H1 (cell line): ENCODE measurements around the gene CCDC137. TPM values are rescaled to one million over a fixed set of nuclear protein-coding genes. Genes with fewer than 3 reads are reported as not detected.

Experiments used
- CTCF ChIA-PET: fragments of 300-600 bp; sonication (Branson Sonifier 250); formaldehyde crosslinking; loops from one replicate; lab custom pipeline; 2021; ENCODE audit not compliant: partially characterized antibody; lab: Charles Lee
- POLR2A ChIA-PET: fragments of 300-600 bp; sonication (Branson Sonifier 250); formaldehyde crosslinking; loops from one replicate; lab custom pipeline; 2021; ENCODE audit warnings: inconsistent platforms; ENCODE audit not compliant: partially characterized antibody; lab: Charles Lee
- DNase-seq, 2 experiments: peaks; one replicate each; pipeline versions ENCODE4 v3.0.0 to v3.0.0-alpha.2; 2010 to 2022; ENCODE audit warnings: low spot score in 2 of 2, low read depth in 1 of 2, mixed read lengths in 1 of 2
- FAIRE-seq: peaks from 2 replicates; lab custom pipeline; 2011; peaks lifted over from hg19 to GRCh38; lab: Jason Lieb, UNC
- H2AFZ ChIP-seq: 2 replicates; pipeline ENCODE4 v1.8.1; 2012; ENCODE audit warnings: low read length, inconsistent platforms
- H2AK5ac ChIP-seq: 2 replicates; pipeline ENCODE4 v1.6.1; 2013; ENCODE audit warnings: low read depth, low read length
- H2BK120ac ChIP-seq: replicated peaks from 2 replicates; pipeline ENCODE3; 2013; ENCODE audit warnings: low read depth, low read length, inconsistent platforms
- H2BK12ac ChIP-seq: 2 replicates; pipeline ENCODE4 v1.6.1; 2013; ENCODE audit warnings: low read depth, low read length
- H2BK15ac ChIP-seq: 2 replicates; pipeline ENCODE4 v1.6.1; 2013; ENCODE audit warnings: low read length
- H2BK20ac ChIP-seq: 2 replicates; pipeline ENCODE4 v1.6.1; 2013; ENCODE audit warnings: low read length
- H2BK5ac ChIP-seq: 2 replicates; pipeline ENCODE4 v1.6.1; 2013; ENCODE audit warnings: low read depth, low read length
- H3K14ac ChIP-seq: 2 replicates; pipeline ENCODE4 v1.6.1; 2013; ENCODE audit warnings: inconsistent platforms; ENCODE audit not compliant: insufficient read length
- H3K18ac ChIP-seq: 2 replicates; pipeline ENCODE4 v1.6.1; 2013; ENCODE audit warnings: low read length; ENCODE audit errors: extremely low read depth
- H3K23ac ChIP-seq: 2 replicates; pipeline ENCODE4 v1.6.1; 2013; ENCODE audit warnings: inconsistent platforms; ENCODE audit not compliant: insufficient read length
- H3K23me2 ChIP-seq: 2 replicates; pipeline ENCODE4 v1.6.1; 2013; ENCODE audit warnings: low read depth, low read length
- H3K27ac ChIP-seq: 2 replicates; pipeline ENCODE4 v1.6.1; 2011; ENCODE audit warnings: low read depth, low read length, inconsistent platforms
- H3K27me3 ChIP-seq, 4 experiments: replicated peaks in 1 of 4; 1 replicate in 1 of 4; 2 replicates in 3 of 4; pipeline versions ENCODE4 v1.6.1 to v1.8.1; 2011 to 2013; ENCODE audit warnings: low read length in 3 of 4, mild to moderate bottlenecking in 3 of 4, inconsistent platforms in 2 of 4, mixed read lengths in 2 of 4, moderate library complexity in 1 of 4; ENCODE audit not compliant: control insufficient read depth in 3 of 4, insufficient read depth in 3 of 4; ENCODE audit errors: extremely low read depth in 1 of 4
- H3K36me3 ChIP-seq, 4 experiments: 2 replicates each; pipeline versions ENCODE4 v1.6.1 to v1.8.1; 2011 to 2013; ENCODE audit warnings: mild to moderate bottlenecking in 4 of 4, low read length in 3 of 4, moderate library complexity in 2 of 4, control low read depth in 1 of 4, inconsistent platforms in 1 of 4; ENCODE audit not compliant: insufficient read depth in 4 of 4, control insufficient read depth in 2 of 4
- H3K4ac ChIP-seq: replicated peaks from 2 replicates; pipeline ENCODE3; 2013; ENCODE audit warnings: low read length, low read depth, mixed read lengths, inconsistent platforms; ENCODE audit not compliant: insufficient read length
- H3K4me1 ChIP-seq, 4 experiments: replicated peaks in 1 of 4; 1 replicate in 1 of 4; 2 replicates in 3 of 4; pipeline versions ENCODE4 v1.6.1 to v1.8.1; 2011 to 2013; ENCODE audit warnings: low read length in 3 of 4, inconsistent platforms in 2 of 4, mixed read lengths in 1 of 4; ENCODE audit not compliant: insufficient read depth in 4 of 4, control insufficient read depth in 3 of 4
- H3K4me2 ChIP-seq, 2 experiments: 2 replicates each; pipeline versions ENCODE4 v1.6.1 to v1.8.1; 2011 to 2013; ENCODE audit warnings: low read depth in 2 of 2, low read length in 2 of 2, control low read depth in 1 of 2, inconsistent platforms in 1 of 2, mild to moderate bottlenecking in 1 of 2; ENCODE audit not compliant: insufficient read depth in 1 of 2
- H3K4me3 ChIP-seq, 4 experiments: fragments of 200-600, 300-600 bp in 1 of 4; sonication (generic), shearing (Covaris generic), sonication (Bioruptor Twin) in 1 of 4; 2 replicates each; pipeline versions ENCODE4 v1.5.1 to v1.8.1; 2011 to 2016; ENCODE audit warnings: low read length in 4 of 4, low read depth in 3 of 4, control low read depth in 2 of 4, inconsistent platforms in 2 of 4, mild to moderate bottlenecking in 2 of 4, mixed read lengths in 1 of 4, moderate library complexity in 1 of 4; ENCODE audit not compliant: insufficient read depth in 2 of 4; ENCODE audit errors: extremely low read depth in 1 of 4
- H3K56ac ChIP-seq: replicated peaks from 2 replicates; pipeline ENCODE3; 2013; ENCODE audit warnings: low read depth, mild to moderate bottlenecking, mixed read lengths, low read length, inconsistent platforms; ENCODE audit not compliant: insufficient read length
- H3K79me1 ChIP-seq: 2 replicates; pipeline ENCODE4 v1.6.1; 2013; ENCODE audit warnings: low read depth, low read length, control low read depth
- H3K79me2 ChIP-seq, 2 experiments: 2 replicates each; pipeline versions ENCODE4 v1.6.1 to v1.8.1; 2012 to 2013; ENCODE audit warnings: low read length in 2 of 2, mild to moderate bottlenecking in 2 of 2, inconsistent platforms in 1 of 2; ENCODE audit not compliant: insufficient read depth in 2 of 2, control insufficient read depth in 1 of 2
- H3K9ac ChIP-seq, 4 experiments: replicated peaks in 1 of 4; 1 replicate in 1 of 4; 2 replicates in 3 of 4; pipeline versions ENCODE4 v1.6.1 to v1.8.1; 2011 to 2013; ENCODE audit warnings: low read depth in 3 of 4, low read length in 3 of 4, control low read depth in 2 of 4, mild to moderate bottlenecking in 2 of 4, moderate library complexity in 2 of 4, inconsistent platforms in 1 of 4; ENCODE audit errors: extremely low read depth in 1 of 4
- H3K9me3 ChIP-seq, 2 experiments: 2 replicates each; pipeline versions ENCODE4 v1.6.1 to v1.8.1; 2012 to 2013; ENCODE audit warnings: mild to moderate bottlenecking in 2 of 2, moderate library complexity in 2 of 2, control low read depth in 1 of 2, inconsistent platforms in 1 of 2, low read depth in 1 of 2, low read length in 1 of 2, mixed read lengths in 1 of 2; ENCODE audit not compliant: insufficient read depth in 2 of 2
- H4K20me1 ChIP-seq, 2 experiments: replicated peaks in 1 of 2; 2 replicates each; pipeline versions ENCODE3 to v1.8.1; 2011 to 2013; ENCODE audit warnings: inconsistent platforms in 2 of 2, low read length in 2 of 2, mild to moderate bottlenecking in 1 of 2; ENCODE audit not compliant: insufficient read depth in 2 of 2, control insufficient read depth in 1 of 2
- H4K5ac ChIP-seq: 2 replicates; pipeline ENCODE4 v1.6.1; 2013; ENCODE audit warnings: low read length, low read depth, mixed read lengths, inconsistent platforms; ENCODE audit not compliant: insufficient read length
- H4K8ac ChIP-seq: 2 replicates; pipeline ENCODE4 v1.8.0; 2013; ENCODE audit warnings: mild to moderate bottlenecking, moderate library complexity, low read length, inconsistent platforms; ENCODE audit not compliant: insufficient read depth; ENCODE audit errors: extremely low read depth
- H4K91ac ChIP-seq: replicated peaks from 2 replicates; pipeline ENCODE3; 2013; ENCODE audit warnings: low read length, mixed read lengths, inconsistent platforms; ENCODE audit not compliant: insufficient read length
- CBX8 ChIP-seq: fragments of 300-800, 300-1000 bp; sonication (generic); IDR thresholded peaks from 2 replicates; pipeline ENCODE4 v1.7.1; 2016; ENCODE audit warnings: low read depth, low read length, borderline replicate concordance
- CEBPB ChIP-seq: IDR thresholded peaks from 2 replicates; pipeline ENCODE4 v1.6.1; 2012; ENCODE audit warnings: low read depth, low read length
- CREB1 ChIP-seq: IDR thresholded peaks from 2 replicates; pipeline ENCODE4 v1.6.1; 2012; ENCODE audit warnings: inconsistent platforms
- HDAC2 ChIP-seq, 2 experiments: fragments of 300-600 bp in 1 of 2; sonication (generic) in 1 of 2; IDR thresholded peaks; 2 replicates each; pipeline ENCODE4 v1.6.1; 2011 to 2012; ENCODE audit warnings: low read depth in 2 of 2, low read length in 2 of 2, mild to moderate bottlenecking in 2 of 2, moderate library complexity in 2 of 2, borderline replicate concordance in 1 of 2, inconsistent platforms in 1 of 2
- KDM1A ChIP-seq: fragments of 200-600, 300-600 bp; sonication (generic); IDR thresholded peaks from 2 replicates; pipeline ENCODE4 v1.7.1; 2016; ENCODE audit warnings: mild to moderate bottlenecking, low read length, borderline replicate concordance
- MAFK ChIP-seq: IDR thresholded peaks from 2 replicates; pipeline ENCODE4 v1.6.1; 2012; ENCODE audit warnings: low read depth, mild to moderate bottlenecking, improper control_type of control experiment, low read length
- POLR2A ChIP-seq, 2 experiments: IDR thresholded peaks; 1 replicate in 1 of 2; 2 replicates in 1 of 2; pipeline ENCODE4 v1.6.1; 2011; ENCODE audit warnings: low read depth in 2 of 2, low read length in 2 of 2, mild to moderate bottlenecking in 2 of 2; ENCODE audit errors: control extremely low read depth in 1 of 2
- SUZ12 ChIP-seq: fragments of 200-600 bp; sonication (generic); IDR thresholded peaks from 2 replicates; pipeline ENCODE4 v1.6.1; 2012; ENCODE audit warnings: mild to moderate bottlenecking, inconsistent platforms, low read length, moderate library complexity, mixed read lengths
- TAF7 ChIP-seq: optimal IDR thresholded peaks from 2 replicates; pipeline ENCODE3; 2011; ENCODE audit warnings: low read depth, mild to moderate bottlenecking, inconsistent platforms, low read length, moderate library complexity, borderline replicate concordance
- TEAD4 ChIP-seq: IDR thresholded peaks from 2 replicates; pipeline ENCODE4 v1.6.1; 2012; ENCODE audit warnings: low read depth, low read length, inconsistent platforms, mixed read lengths
- WGBS, 2 experiments: shearing (Covaris generic) in 1 of 2; methylation state at CpG; one replicate each; pipeline versions ENCODE4 v1.1.6 to v1.1.7; 2013 to 2015; ENCODE audit warnings: low lambda C conversion rate in 2 of 2, mixed read lengths in 2 of 2, inconsistent platforms in 1 of 2, low coverage in 1 of 2, missing lambda C conversion rate in 1 of 2; ENCODE audit not compliant: insufficient replicate concordance in 2 of 2, insufficient coverage in 1 of 2, insufficient read length in 1 of 2; ENCODE audit errors: extremely low coverage in 1 of 2, missing lambda C conversion rate in 1 of 2; 5-methylcytosine and 5-hydroxymethylcytosine counted together
- polyA plus RNA-seq, 7 experiments: library from polyadenylated mRNA; depleted of rRNA in 3 of 7; stranded (reverse) in 5 of 7; unstranded in 2 of 7; fragments of >200 nt in 5 of 7; fragments of 200-250 nt in 2 of 7; gene quantifications; 1 replicate in 5 of 7; 2 replicates in 1 of 7; 4 replicates in 1 of 7; pipeline versions ENCODE4 v1.2.1 to v1.2.3, GENCODE V29; 2011 to 2013; ENCODE audit warnings: missing spikeins in 2 of 7, mixed read lengths in 2 of 7
- total RNA-seq: library from RNA; stranded (reverse); fragmentation: NEBNext Ultra II Directional; extraction: Animal tissue kit (Norgen Biotek cat#: 25700); gene quantifications from 2 replicates; pipeline ENCODE4 v1.2.1, GENCODE V29; 2021

The CCDC137 gene
- total and polyA plus RNA-seq, 2 of the 8 experiments (the other 6 are each of a cell fraction or from before 2014, with no cell fraction given): 17.6 to 38.6 TPM

- H2BK15ac ChIP-seq: no peak overlapping the region
- CTCF ChIA-PET: interaction anchor here (1.6 to 2.5 kb wide), 2 partner anchors 9 to 105 kb away, joined by 4 to 13 read pairs; no protein-coding TSS in a partner anchor
- DNase-seq: no peak
- H4K20me1 ChIP-seq: peaks cover 3 to 10% of the 10 kb centered on the region in 2 experiments
- peaks cover 0 to 16% (median 9%) of the 10 kb centered on the region in 4 experiments; a peak in 5 of 7 replicates for H3K4me1 ChIP-seq
- no peak overlapping the region for H3K18ac ChIP-seq
- H3K14ac ChIP-seq: no peak overlapping the region
- no peak overlapping the region for H2BK120ac ChIP-seq
- H3K4me3 ChIP-seq: no peak overlapping the region
- H3K9ac ChIP-seq: no peak overlapping the region
- H2BK5ac ChIP-seq: no peak overlapping the region
- peaks cover 0 to 7% of the 10 kb centered on the region in 2 experiments; a peak in 1 of 4 replicates for H3K79me2 ChIP-seq
- H3K27ac ChIP-seq: no peak overlapping the region
- H3K56ac ChIP-seq: no peak overlapping the region
- no peaks in the 10 kb centered on the region for H3K27me3 ChIP-seq
- peaks cover 8% of the 10 kb centered on the region; the same call in 1 of the 2 replicates for H3K23me2 ChIP-seq
- WGBS, 2 experiments: 88% methylated on average over 18 of the region's 25 CpGs; no CpG with 5 or more reads in 1 of the 2 experiments
- no peak overlapping the region for H4K91ac ChIP-seq
- no peak for FAIRE-seq
- H2BK20ac ChIP-seq: no peak overlapping the region
- no peak overlapping the region for H3K23ac ChIP-seq
- H3K9me3 ChIP-seq: no peaks in the 10 kb centered on the region
- POLR2A ChIA-PET: interaction anchor here (17.2 to 25.9 kb wide), 2 partner anchors 9 to 31 kb away, joined by 348 to 436 read pairs; partner anchors contain the start of genes ARL16, HGS, MRPL12 and SLC25A10
- H4K5ac ChIP-seq: no peak overlapping the region
- H3K79me1 ChIP-seq: peaks cover 8% of the 10 kb centered on the region; the same call in 1 of the 2 replicates
- peaks cover 0 to 9% (median 0%) of the 10 kb centered on the region in 4 experiments; a peak in 3 of 8 replicates for H3K36me3 ChIP-seq
- no peak overlapping the region for H3K4me2 ChIP-seq
- no peak overlapping the region for H3K4ac ChIP-seq
- H4K8ac ChIP-seq: no peak overlapping the region
- TF ChIP-seq CBX8 (no peak), TEAD4 (no peak), TAF7 (no peak), SUZ12 (no peak), CEBPB (no peak), MAFK (no peak), CREB1 (no peak), KDM1A (no peak), HDAC2 (IDR thresholded peaks at IDR 0.05; ENCODE audit: borderline replicate concordance in 1 of 2, low read depth in 2 of 2, low read length in 2 of 2) (no peak), POLR2A (IDR thresholded peaks at IDR 0.05; ENCODE audit: control extremely low read depth in 1 of 2, low read depth in 2 of 2, low read length in 2 of 2) (no peak)
- H2BK12ac ChIP-seq: no peak overlapping the region
- no peak overlapping the region for H2AK5ac ChIP-seq
- no peak overlapping the region for H2AFZ ChIP-seq
Observed at GRCh38 chr17:81717049-81717765, 50.7 kb downstream of the CCDC137 start.
